ENCODE results near the gene RTP4.

Gene RTP4

GRCh38 chr3:187368251-187369088, at the start of gene RTP4:
Gene RTP4 (plus strand): TSS chr3:187368385. CDS start chr3:187368442, 57 bp downstream.
- peak; percentile 33 for DNase-seq

GRCh38 chr3:187318819-187319616, 49.2 kb upstream of the RTP4 start:
- peak; percentile 55 for DNase-seq

GRCh38 chr3:187319699-187320302, 48.4 kb upstream of the RTP4 start:
- peak; percentile 63 for DNase-seq

- DNase-seq, result no peak
Measured at GRCh38 chr3:187321766-187322165, 46.4 kb upstream of the RTP4 start.

GRCh38 chr3:187322291-187322690, 45.9 kb upstream of the RTP4 start:
- no peak for DNase-seq

GRCh38 chr3:187323091-187323490, 45.1 kb upstream of the RTP4 start:
- no peak for DNase-seq

- no peak for DNase-seq
Measured at GRCh38 chr3:187325632-187326031, 42.6 kb upstream of the RTP4 start.

- no peak for DNase-seq
Measured at GRCh38 chr3:187327845-187328244, 40.3 kb upstream of the RTP4 start.

- DNase-seq, result no peak
Measured at GRCh38 chr3:187328691-187329090, 39.5 kb upstream of the RTP4 start.

- DNase-seq, result no peak
Measured at GRCh38 chr3:187334904-187335303, 33.3 kb upstream of the RTP4 start.

GRCh38 chr3:187336322-187336721, 31.9 kb upstream of the RTP4 start:
- peak; percentile 71 for DNase-seq

- DNase-seq, result no peak
Measured at GRCh38 chr3:187340578-187340977, 27.6 kb upstream of the RTP4 start.

- DNase-seq, result no peak
Measured at GRCh38 chr3:187342255-187342654, 25.9 kb upstream of the RTP4 start.

- no peak for DNase-seq
Measured at GRCh38 chr3:187343670-187344069, 24.5 kb upstream of the RTP4 start.

- DNase-seq, result no peak
Measured at GRCh38 chr3:187352581-187353575, 15.3 kb upstream of the RTP4 start.

- DNase-seq, result no peak
Measured at GRCh38 chr3:187358068-187358467, 10.1 kb upstream of the RTP4 start.

- DNase-seq, result no peak
Measured at GRCh38 chr3:187359798-187360486, 8.2 kb upstream of the RTP4 start.

- peak; percentile 53 for DNase-seq
Measured at GRCh38 chr3:187360596-187360995, 7.6 kb upstream of the RTP4 start.

- DNase-seq, result peak; percentile 3
Measured at GRCh38 chr3:187361835-187362234, 6.3 kb upstream of the RTP4 start.

GRCh38 chr3:187367561-187368103, 553 bp upstream of the RTP4 start:
- no peak for DNase-seq

GRCh38 chr3:187369089-187369447, 883 bp downstream of the RTP4 start:
- DNase-seq, result no peak

Data from NCI-H1092 treated with DMSO at 0.1 percent for 48 hours (cell line).